ENCODE measurements around the gene PRPF39.

The PRPF39 gene

DNA sequence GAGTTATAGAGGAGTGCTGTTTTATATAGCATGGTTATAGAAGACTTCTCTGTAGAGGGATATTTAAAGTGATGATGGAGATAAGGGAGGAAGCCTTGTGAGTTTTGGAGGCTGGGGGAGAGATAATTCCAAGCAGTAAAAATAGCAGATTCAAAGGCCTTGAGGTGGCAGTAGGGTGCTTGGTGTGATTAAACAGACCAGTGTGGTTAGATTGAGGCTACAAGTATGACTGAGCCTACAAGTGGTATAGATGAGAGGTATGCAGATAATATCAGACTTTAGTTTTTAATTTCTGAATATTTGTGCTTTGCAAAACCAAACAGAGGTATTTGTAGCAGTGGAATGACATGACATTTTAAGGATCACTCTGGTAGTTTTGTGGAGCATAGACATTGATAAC is 72.2 kb downstream of the PRPF39 start:
- Histone ChIP-seq H3K9me3 (ENCODE audit: low read depth, low read length) (no peaks in the 10 kb centered on the region), H3K9ac (ENCODE audit: insufficient read length) (no peak overlapping the region), H3K36me3 (ENCODE audit: insufficient read depth, low read length) (0 out of 2 replicates have a peak, but pooled peaks cover 4% of the 10 kb centered on the region), H3K27ac (no peak overlapping the region), H3K4me3 (no peak overlapping the region)
- DNase-seq (ENCODE audit: low read depth, low spot score), result no peak
- no peak for TF ChIP-seq EZH2 (IDR thresholded peaks at IDR 0.05)
